ENCODE results near the gene LPIN2.
A peak's percentile ranks its signal among the peaks of the same experiment; 100 is the strongest.
"Not testable (repeated sequence)": the region's sequence is repeated elsewhere in the genome, so short reads cannot be mapped to it uniquely, and the experiment has no call there.

The LPIN2 gene

GRCh38 chr18:3003766-3004165, 9.2 kb downstream of the LPIN2 start:
- not testable (repeated sequence) for DNase-seq (ENCODE audit: low read depth)

- DNase-seq (ENCODE audit: low read depth), result no peak
These were observed 10.2 kb downstream of the LPIN2 start for GRCh38 chr18:3002732-3003131.

GRCh38 chr18:2998644-2999043, 14.3 kb downstream of the LPIN2 start:
- no peak for DNase-seq (ENCODE audit: low read depth)

- no peak for DNase-seq (ENCODE audit: low read depth)
These were observed 14.9 kb downstream of the LPIN2 start for GRCh38 chr18:2997846-2998564.

GRCh38 chr18:2997429-2997828, 15.5 kb downstream of the LPIN2 start:
- DNase-seq (ENCODE audit: low read depth), result no peak

GRCh38 chr18:2994603-2995432, 18.1 kb downstream of the LPIN2 start:
- DNase-seq (ENCODE audit: low read depth), result no peak

GRCh38 chr18:2994020-2994589, 18.8 kb downstream of the LPIN2 start:
- DNase-seq (ENCODE audit: low read depth), result no peak

GRCh38 chr18:2992995-2993877, 19.7 kb downstream of the LPIN2 start:
- no peak for DNase-seq (ENCODE audit: low read depth)

GRCh38 chr18:2990956-2991640, 21.8 kb downstream of the LPIN2 start:
- DNase-seq (ENCODE audit: low read depth), result no peak

- DNase-seq (ENCODE audit: low read depth), result peak; percentile 55
These were observed 24.8 kb downstream of the LPIN2 start for GRCh38 chr18:2987876-2988790.

- no peak for DNase-seq (ENCODE audit: low read depth)
These were observed 26.6 kb downstream of the LPIN2 start for GRCh38 chr18:2986150-2986865.

GRCh38 chr18:2985628-2986027, 27.3 kb downstream of the LPIN2 start:
- DNase-seq (ENCODE audit: low read depth), result peak; percentile 41

- no peak for DNase-seq (ENCODE audit: low read depth)
These were observed 28.2 kb downstream of the LPIN2 start for GRCh38 chr18:2984703-2985261.

- DNase-seq (ENCODE audit: low read depth), result no peak
These were observed 28.9 kb downstream of the LPIN2 start for GRCh38 chr18:2984091-2984490.

- no peak for DNase-seq (ENCODE audit: low read depth)
These were observed 29.6 kb downstream of the LPIN2 start for GRCh38 chr18:2983296-2983695.

GRCh38 chr18:2982452-2983269, 30.3 kb downstream of the LPIN2 start:
- DNase-seq (ENCODE audit: low read depth), result no peak

GRCh38 chr18:2982022-2982421, 30.9 kb downstream of the LPIN2 start:
- no peak for DNase-seq (ENCODE audit: low read depth)

- DNase-seq (ENCODE audit: low read depth), result peak; percentile 76
These were observed 31.7 kb downstream of the LPIN2 start for GRCh38 chr18:2981212-2981728.

All from non-pigmented ciliary epithelial cell (primary cell).